ENCODE results near the gene OR1F1.

- TF ChIP-seq, protein P1, sequence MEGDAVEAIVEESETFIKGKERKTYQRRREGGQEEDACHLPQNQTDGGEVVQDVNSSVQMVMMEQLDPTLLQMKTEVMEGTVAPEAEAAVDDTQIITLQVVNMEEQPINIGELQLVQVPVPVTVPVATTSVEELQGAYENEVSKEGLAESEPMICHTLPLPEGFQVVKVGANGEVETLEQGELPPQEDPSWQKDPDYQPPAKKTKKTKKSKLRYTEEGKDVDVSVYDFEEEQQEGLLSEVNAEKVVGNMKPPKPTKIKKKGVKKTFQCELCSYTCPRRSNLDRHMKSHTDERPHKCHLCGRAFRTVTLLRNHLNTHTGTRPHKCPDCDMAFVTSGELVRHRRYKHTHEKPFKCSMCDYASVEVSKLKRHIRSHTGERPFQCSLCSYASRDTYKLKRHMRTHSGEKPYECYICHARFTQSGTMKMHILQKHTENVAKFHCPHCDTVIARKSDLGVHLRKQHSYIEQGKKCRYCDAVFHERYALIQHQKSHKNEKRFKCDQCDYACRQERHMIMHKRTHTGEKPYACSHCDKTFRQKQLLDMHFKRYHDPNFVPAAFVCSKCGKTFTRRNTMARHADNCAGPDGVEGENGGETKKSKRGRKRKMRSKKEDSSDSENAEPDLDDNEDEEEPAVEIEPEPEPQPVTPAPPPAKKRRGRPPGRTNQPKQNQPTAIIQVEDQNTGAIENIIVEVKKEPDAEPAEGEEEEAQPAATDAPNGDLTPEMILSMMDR (IDR thresholded peaks at IDR 0.05): no peak
- TF ChIP-seq POLR2AphosphoS5 (IDR thresholded peaks at IDR 0.05): no peak
- no peak for TF ChIP-seq POLR2A (IDR thresholded peaks at IDR 0.05)
Measured at GRCh38 chr16:3142327-3142726, 45.7 kb upstream of the OR1F1 start.
